HG02759 (cell line): ENCODE results near the gene LRRC32.
"Not testable (repeated sequence)": the region's sequence is repeated elsewhere in the genome, so short reads cannot be mapped to it uniquely, and the experiment has no call there.

Experiments
- ATAC-seq: cut with Tn5 transposase; IDR thresholded peaks from one replicate; pipeline ENCODE4 v1.9.1; 2021; ENCODE audit warnings: mild to moderate bottlenecking, moderate library complexity; ENCODE audit not compliant: unreplicated experiment

Gene LRRC32

GRCh38 chr11:76616676-76617552 is 53.6 kb downstream of the LRRC32 start:
- no peak for ATAC-seq

- no peak for ATAC-seq
These were observed 54.6 kb downstream of the LRRC32 start for GRCh38 chr11:76615950-76616349.

- ATAC-seq, result no peak
These were observed 55.9 kb downstream of the LRRC32 start for GRCh38 chr11:76614471-76615179.

- no peak for ATAC-seq
These were observed 56.6 kb downstream of the LRRC32 start for GRCh38 chr11:76613901-76614300.

GRCh38 chr11:76612226-76612625 is 58.3 kb downstream of the LRRC32 start:
- no peak for ATAC-seq

- no peak for ATAC-seq
These were observed 59.6 kb downstream of the LRRC32 start for GRCh38 chr11:76610871-76611475.

GRCh38 chr11:76610371-76610770 is 60.2 kb downstream of the LRRC32 start:
- ATAC-seq, result no peak

- ATAC-seq, result no peak
These were observed 60.7 kb downstream of the LRRC32 start for GRCh38 chr11:76609736-76610370.

GRCh38 chr11:76608879-76609460 is 61.6 kb downstream of the LRRC32 start:
- ATAC-seq, result not testable (repeated sequence)

GRCh38 chr11:76608228-76608627 is 62.3 kb downstream of the LRRC32 start:
- not testable (repeated sequence) for ATAC-seq
